LNCAP (cell line): Measurements from ENCODE around the gene FANK1.

Experiments used
- CTCF ChIP-seq: fragments of 450-650 bp; IDR thresholded peaks from 2 replicates; pipeline ENCODE4 v1.5.1; 2017; ENCODE audit warnings: mild to moderate bottlenecking

The FANK1 gene

GRCh38 chr10:125925262-125925834, 29.0 kb downstream of the FANK1 start:
- no peak for TF ChIP-seq CTCF

GRCh38 chr10:125926247-125926646, 29.9 kb downstream of the FANK1 start:
- TF ChIP-seq CTCF: no peak

DNA sequence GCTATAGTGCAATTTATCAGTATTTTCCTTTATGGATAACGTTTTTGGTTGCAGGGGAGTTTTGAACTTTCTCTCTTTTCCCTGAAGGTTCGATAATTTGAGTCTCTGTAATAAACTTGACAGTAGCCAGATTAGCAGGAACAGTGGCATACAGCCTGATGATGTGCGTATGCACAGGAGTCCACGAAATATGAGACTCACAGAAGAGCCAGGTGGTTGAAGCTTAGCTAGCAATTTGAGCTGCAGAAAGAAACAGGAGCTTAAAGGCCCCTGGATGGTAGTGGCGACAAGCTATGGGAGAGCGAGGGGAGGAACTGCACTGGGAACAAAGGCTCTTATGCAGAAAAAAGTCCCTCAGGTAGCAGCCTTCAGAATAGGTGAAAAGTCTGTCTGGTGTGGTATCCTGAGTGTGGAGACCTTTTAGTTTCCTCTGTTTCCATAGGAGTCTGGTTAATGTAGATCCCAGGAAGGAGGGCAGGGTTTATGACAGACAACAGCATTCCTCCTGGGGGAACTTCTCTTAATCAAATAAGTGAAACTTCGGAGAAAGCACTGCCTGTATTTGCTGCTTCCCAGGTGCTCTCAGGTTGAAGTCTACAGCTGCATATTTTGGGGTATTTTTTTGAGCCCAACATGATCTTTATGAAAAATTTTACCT, 32.7 kb downstream of the FANK1 start:
- TF ChIP-seq CTCF: no peak

DNA sequence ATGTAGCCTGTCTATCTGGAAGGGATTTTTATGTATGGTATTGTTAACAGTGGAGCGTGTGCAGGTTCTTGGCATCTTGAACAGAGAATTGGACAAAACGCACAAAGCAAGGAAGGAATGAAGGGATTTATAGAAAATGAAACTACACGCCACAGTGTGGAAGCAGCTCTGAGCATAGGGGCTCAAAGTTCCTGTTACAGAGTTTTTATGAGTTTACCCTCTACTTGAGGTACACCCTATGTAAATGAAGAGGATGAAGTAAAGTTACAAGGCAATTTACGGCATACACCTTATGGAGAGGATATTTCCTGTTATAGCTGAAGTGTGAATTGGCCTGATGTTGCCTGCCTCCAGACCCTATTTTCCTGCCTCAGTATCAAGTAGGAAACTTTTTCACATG, 33.3 kb downstream of the FANK1 start:
- TF ChIP-seq CTCF: no peak

DNA sequence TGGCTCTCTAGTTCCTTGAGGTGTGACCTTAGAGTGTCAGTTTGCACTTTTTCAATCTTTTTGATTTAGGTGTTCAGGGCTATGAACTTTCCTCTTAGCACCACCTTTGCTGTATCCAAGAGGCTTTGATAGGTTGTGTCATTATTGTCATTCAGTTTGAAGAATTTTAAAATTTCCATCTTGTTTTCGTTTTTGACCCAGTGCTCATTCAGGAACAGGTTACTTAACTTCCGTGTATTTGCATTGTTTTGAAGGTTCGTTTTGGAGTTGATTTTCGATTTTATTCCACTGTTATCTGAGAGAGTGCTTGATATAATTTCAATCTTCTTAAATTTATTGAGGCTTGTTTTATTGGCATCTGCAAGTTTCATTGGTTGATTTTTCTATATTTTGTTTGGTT, 37.3 kb downstream of the FANK1 start:
- no peak for TF ChIP-seq CTCF

GRCh38 chr10:125936331-125936730, 40.0 kb downstream of the FANK1 start:
- TF ChIP-seq CTCF: no peak

DNA sequence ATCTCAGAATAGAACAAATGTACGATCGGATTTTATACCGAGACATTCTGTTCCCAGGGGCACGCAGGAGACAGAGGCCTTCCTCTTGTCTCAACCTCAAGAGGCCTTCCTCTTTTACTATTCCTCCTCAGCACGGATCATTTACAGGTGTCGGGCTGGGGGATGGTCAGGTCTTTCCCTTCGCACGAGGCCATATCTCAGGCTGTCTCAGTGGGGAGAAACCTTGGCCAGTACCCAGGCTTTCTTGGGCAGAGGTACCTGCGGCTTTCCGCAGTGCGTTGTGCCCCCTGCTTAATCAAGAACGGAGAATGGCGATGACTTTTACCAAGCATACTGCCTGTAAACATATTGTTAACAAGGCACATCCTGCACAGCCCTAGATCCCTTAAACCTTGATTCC, 44.2 kb downstream of the FANK1 start:
- TF ChIP-seq CTCF: no peak

DNA sequence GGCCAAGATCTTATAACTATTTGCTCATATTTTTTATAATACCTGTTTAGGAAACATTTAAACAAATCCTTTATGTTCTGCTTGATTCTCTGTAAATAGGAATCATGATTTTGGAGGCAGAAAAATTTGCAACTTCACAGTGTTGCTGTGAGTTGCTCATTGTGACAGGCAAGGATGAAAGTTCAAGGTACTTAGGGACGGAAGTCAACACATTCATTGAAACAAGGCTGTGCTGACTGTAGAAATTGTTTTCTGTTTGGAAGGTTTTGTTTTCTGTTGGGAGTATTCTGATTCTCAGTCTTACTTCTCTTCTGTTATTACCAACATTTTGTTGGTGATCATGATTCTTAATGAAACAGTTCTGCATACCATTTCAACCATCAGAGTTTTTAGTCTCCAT, 54.9 kb downstream of the FANK1 start:
- no peak for TF ChIP-seq CTCF
